ENCODE results near the gene WDR90.

WDR90 gene

GRCh38 chr16:648781-649589 lies at the start of gene WDR90:
TSS of gene WDR90 (plus strand) at chr16:649365. CDS start at chr16:649417, 52 bp downstream.
- DNase-seq: peak; percentile 75

GRCh38 chr16:600781-601180 lies 48.4 kb upstream of the WDR90 start:
- DNase-seq: no peak

- no peak for DNase-seq
Observed at GRCh38 chr16:603933-604332, 45.2 kb upstream of the WDR90 start.

GRCh38 chr16:606656-607307 lies 42.4 kb upstream of the WDR90 start:
- no peak for DNase-seq

GRCh38 chr16:608019-608418 lies 41.1 kb upstream of the WDR90 start:
- DNase-seq: peak; percentile 27

GRCh38 chr16:609316-609715 lies 39.8 kb upstream of the WDR90 start:
- DNase-seq: no peak

- DNase-seq: no peak
Observed at GRCh38 chr16:609984-610383, 39.2 kb upstream of the WDR90 start.

- no peak for DNase-seq
Observed at GRCh38 chr16:610513-611381, 38.4 kb upstream of the WDR90 start.

- DNase-seq: no peak
Observed at GRCh38 chr16:615122-615521, 34.0 kb upstream of the WDR90 start.

- no peak for DNase-seq
Observed at GRCh38 chr16:616733-617586, 32.2 kb upstream of the WDR90 start.

GRCh38 chr16:617855-618254 lies 31.3 kb upstream of the WDR90 start:
- no peak for DNase-seq

GRCh38 chr16:619476-620100 lies 29.6 kb upstream of the WDR90 start:
- no peak for DNase-seq

- DNase-seq: no peak
Observed at GRCh38 chr16:620700-621525, 28.3 kb upstream of the WDR90 start.

- peak; percentile 66 for DNase-seq
Observed at GRCh38 chr16:621526-622105, 27.5 kb upstream of the WDR90 start.

- no peak for DNase-seq
Observed at GRCh38 chr16:622920-623280, 26.3 kb upstream of the WDR90 start.

GRCh38 chr16:624526-625070 lies 24.6 kb upstream of the WDR90 start:
- no peak for DNase-seq

GRCh38 chr16:625117-625976 lies 23.8 kb upstream of the WDR90 start:
- DNase-seq: no peak

- no peak for DNase-seq
Observed at GRCh38 chr16:625977-626765, 23.0 kb upstream of the WDR90 start.

Data from DMS79 (cell line).